NCI-H2107 treated with DMSO at 0.1 percent for 48 hours (cell line): Measurements from ENCODE around the gene GLT1D1.
A peak's percentile ranks its signal among the peaks of the same experiment; 100 is the strongest.
"Not testable (repeated sequence)": the region's sequence is repeated elsewhere in the genome, so short reads cannot be mapped to it uniquely, and the experiment has no call there.

Experiments used
- DNase-seq: peaks from one replicate; lab custom pipeline; 2025; ENCODE audit not compliant: unreplicated experiment; lab: John Stamatoyannopoulos, UW

The GLT1D1 gene

DNA sequence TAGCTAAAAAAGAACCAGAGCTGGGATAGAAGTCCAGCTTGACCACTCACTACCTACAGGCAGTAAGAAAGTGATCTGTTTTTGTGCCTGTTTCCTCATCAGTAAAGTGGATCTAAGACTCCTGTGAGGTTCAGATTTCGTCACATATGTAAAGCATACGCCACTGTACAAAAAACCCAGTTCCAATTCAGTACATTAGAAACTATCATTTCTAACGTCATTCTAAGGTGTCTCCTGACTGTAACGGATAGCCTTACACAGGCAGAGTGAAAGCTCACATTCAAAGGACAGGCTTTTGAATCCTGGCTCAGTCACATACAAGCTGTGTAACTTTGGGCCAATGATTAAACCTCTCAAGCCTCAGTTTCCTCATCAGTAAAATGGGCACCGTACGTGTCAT is 33.0 kb upstream of the GLT1D1 start:
- DNase-seq: no peak

DNA sequence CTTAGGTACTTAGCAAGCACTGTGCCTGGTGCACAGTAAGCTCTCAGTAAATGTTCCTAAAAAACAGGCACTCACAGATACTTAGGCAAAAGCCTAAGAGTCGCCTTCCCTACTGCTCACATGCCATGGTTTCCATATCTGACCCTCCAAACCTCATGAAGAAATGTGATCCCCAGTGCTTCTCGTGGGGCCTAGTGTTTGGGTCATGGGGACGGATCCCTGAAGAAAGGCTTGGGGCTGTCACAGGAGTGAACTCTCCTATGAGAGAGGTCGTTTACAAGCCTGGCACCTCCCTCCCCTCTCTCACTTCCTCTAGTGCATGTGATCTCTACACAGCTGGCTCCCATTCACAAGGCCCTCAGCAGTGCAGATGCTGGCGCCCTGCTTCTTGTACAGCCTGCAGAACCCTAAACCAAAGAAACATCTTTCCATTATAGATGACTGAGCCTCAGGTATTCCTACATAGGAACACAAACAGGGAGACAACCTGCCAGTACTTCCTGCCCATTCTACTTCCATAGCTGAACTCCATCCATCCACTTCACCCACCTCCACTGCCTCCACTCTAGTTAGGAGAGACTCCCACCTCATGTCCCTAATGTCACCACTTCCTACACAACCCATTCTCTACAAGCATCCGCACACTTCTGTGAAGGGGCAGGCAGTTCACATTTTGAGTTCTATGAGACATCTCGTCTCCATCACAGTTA is 32.4 kb upstream of the GLT1D1 start:
- DNase-seq: peak; percentile 75

DNA sequence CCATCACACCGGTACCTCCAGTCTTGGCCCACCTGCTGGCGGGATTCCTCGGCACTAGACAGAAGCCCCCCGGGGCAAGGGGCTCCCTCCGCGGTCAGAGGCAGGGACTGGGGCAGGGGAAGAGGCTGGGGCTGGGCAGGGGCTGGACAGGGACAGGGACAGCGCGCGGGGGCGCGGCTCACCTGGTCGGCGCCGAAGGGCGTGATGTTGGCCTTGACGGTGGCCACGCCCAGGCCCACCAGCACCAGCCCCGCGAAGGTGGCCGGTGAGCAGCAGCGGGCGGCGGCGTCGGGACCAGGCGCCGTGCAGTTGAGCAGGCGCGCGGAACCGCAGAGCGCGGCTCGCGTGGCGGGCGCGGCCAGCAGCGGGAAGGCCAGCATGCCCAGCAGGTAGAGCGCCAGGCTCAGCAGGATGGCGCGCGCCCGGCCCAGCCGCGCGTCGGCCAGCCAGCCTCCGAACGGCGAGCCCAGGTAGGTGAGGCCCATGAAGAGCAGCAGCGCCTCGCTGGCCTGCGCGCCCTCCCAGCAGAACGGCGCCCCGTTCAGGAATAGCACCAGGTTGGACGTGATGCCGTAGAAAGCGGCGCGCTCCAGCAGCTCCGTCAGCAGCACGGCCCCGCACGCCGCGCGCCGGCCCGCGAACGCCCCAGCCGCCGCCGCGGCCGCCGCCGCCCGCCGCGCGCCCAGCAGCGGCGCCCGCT is 29.9 kb upstream of the GLT1D1 start:
- no peak for DNase-seq

DNA sequence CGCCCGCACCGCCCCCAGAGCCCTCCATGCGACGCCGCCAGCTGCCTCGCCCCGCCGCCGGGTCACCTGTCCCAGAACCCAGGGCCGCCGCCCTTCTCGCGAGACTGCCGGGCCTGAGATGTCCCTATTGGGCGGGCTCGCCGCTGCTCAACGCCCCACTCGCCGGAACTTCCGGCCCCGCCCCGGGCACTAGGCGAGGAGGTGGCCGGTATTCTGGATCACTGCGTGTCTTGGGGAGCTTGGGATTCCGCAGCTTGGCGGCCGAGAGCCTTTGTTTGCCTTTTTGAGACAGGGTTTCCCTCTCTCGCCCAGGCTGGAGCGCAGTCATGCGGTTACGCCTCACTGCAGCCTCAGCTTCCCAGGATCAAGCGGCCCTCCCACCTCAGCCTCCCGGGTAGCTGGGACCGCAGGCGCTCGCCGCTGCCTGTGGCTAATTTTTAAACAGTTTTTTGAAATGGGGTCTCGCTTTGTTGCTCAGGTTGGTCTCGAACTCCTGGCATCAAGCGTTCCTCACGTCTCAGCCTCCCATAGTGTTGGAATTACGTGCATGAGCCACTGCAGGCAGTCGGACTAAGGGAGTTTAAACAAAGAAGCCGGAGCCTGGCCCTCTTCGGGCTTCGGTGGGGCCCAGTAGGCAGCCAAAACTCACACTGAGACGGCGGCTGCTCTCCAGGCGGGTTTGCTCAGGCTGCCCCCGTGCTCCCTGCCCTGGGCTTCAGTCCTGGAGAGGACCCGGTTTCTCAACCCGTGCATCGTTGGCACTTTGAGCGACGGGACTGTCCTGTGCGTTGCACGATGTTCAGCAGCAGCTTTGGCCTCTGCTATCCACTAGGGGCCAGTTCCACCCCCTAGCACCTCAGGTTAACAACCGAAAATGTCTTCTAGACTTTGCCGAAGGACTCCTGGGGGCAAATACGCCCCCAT is 29.1 kb upstream of the GLT1D1 start, which contains the start of gene SLC15A4:
Gene SLC15A4 (minus strand): TSS at position 43 of the 924 bp plus-strand sequence. CDS start 15 bp downstream, at position 28.
- DNase-seq: peak; percentile 85

DNA sequence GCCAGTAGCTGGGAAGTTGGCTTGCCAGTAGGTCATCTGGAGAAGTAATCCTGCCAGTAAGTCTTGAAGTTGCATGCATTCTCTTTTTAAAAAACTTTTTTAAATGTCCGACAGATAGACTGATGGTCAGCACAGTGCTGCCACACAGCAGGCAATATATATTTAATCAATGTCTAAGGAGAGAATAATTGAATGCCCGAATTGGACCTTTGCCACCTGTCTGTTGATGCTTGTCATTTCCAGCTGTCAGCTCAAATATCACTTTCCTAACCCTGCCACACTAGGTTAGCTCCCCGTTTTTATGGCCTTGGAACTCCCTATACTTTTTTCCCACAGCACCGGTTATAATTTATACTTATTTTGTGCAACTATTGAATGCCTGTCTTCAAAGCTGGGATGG is 27.4 kb upstream of the GLT1D1 start:
- DNase-seq: peak; percentile 70

DNA sequence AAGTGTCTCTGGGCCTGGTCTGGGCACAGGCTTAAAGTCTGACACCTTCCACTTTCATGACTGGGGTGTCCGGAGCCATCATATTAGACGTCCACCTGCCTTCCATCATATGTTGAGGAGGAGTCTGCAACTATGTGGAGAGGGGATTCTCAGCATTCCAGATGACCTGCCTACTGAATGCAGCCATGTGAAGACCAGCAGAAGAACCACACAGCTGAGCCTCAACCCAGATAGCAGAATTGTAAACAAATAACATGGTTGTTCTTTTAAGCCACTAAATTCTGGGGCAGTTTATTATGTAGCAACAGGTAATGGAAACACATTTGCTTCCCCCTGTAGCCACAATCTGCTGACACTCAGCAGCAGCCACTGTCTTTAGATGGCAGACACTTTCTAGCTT is 25.6 kb upstream of the GLT1D1 start:
- DNase-seq: no peak

DNA sequence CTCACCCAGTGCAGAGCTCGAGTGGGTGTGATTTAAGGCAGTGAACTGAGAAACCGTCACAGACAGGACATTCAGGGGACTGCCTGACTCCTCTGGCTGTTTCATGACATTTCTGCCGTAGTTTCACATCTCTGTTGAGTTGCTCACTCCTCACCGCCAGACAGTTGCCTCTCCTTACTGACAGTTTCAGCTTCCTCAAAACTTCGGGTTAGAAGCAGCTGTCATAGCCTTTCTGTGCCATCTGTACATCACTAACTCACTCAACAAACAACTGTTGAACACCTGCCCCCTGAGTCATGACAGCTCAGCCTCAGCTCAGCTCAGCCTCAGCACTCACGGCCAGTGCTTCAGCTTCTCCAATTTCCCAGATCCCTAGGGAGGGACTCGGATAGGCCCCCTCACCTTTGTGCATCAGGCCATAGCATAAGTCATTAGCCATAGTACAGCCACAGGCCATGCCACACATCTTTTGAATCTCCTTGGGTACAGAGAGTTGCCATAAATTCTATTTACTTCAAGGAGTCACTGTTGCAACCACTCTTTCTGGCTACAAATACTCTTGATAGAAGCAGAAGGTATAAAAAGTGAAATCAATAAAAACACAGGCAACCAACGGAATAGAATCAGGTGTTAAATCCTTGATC is 23.3 kb upstream of the GLT1D1 start:
- no peak for DNase-seq

DNA sequence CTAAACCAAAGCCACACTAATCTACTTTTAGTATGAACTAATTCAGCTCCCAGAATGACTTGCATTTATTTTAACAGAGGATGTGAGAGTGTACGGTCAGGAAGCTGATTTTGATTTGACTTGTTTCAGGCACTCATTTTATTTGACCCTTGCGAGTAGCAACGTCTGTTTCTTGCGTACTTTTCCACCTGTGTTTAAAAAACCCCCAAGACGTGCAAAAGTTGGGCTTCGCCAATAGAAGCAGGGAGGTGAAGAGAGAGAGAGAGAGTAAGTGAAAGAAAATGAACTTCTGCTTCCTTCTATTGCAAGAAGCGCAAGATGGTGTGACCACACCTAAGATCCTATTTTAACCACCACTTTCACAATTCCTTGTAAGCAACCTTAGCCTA is 22.8 kb upstream of the GLT1D1 start:
- no peak for DNase-seq

DNA sequence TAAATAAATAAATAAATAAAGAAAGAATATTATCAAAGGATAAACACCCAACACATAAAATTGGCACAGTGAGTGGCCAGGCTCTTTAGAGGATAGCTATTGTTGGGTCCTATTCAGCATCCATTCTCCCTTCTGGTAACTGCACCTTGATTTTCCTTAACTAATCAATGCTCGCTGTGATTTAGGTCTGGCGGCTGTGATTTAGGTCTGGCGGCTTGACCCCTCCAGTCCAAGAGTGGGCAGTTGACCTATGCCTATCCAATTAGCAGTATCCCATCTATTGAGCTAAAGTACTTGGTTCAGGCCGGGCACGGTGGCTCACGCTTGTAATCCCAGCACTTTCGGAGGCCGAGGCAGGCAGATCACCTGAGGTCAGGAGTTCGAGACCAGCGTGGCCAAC is 19.9 kb upstream of the GLT1D1 start:
- no peak for DNase-seq

DNA sequence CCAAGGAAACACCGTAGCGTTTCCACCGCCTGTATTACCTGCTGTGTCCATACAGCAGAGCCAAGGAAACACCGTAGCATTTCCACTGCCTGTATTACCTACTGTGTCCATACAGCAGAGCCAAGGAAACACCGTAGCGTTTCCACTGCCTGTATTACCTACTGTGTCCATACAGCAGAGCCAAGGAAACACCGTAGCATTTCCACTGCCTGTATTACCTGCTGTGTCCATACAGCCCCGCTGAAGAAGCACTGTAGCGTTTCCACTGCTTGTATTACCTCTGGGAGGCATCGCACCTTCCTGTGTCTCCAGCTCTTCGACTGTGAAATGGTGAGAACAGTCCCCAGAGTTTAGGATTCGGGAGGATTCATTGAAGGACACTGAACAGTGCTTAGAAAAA is 13.4 kb upstream of the GLT1D1 start:
- not testable (repeated sequence) for DNase-seq

DNA sequence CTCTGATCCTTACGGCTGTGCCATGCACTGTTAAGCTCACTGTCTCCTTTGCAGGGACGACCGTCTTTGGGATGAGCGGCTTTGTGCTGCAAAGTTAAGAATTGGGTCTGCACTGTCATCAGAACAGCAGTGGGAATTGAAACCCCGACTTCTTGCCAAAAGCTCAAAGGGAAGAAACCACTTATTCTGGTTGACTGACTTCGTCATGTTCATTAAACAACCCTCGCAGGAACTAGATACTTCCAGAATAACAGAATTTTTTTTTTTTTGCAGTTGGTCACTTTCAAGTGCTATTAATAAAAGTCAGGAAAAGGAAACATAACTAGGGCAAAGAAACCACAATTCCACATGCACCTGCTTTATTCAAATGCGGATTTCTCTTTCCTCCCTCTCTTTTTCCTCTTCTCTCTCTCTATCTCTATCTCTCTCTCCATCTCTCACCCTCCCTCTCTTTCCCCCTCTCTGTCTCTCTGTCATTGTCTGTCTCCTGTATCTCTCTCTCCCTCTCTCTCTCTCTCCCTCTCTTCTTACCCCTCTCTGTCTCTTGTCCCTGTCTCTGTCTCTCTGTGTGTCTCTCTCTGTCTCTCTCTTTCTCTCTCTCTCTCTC is 12.3 kb upstream of the GLT1D1 start:
- DNase-seq: peak; percentile 58

DNA sequence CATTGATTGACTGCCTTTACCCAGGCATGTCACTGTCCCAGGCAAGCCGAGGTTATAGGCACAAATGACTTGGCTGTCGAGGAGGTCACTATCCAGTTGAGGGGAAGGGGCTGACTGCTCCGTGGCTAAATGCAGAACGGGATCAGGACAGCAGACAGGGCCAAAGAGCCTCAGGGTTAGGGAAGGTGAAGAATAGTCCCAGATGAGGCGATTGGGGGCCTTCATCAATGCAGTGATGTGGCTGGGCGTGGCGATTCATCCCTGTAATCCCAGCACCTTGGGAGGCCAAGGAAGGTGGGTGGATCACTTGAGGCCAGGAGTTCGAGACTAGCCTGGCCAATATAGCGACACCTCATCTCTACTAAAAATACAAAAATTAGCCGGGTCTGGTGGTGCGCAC is 10.7 kb upstream of the GLT1D1 start:
- no peak for DNase-seq

DNA sequence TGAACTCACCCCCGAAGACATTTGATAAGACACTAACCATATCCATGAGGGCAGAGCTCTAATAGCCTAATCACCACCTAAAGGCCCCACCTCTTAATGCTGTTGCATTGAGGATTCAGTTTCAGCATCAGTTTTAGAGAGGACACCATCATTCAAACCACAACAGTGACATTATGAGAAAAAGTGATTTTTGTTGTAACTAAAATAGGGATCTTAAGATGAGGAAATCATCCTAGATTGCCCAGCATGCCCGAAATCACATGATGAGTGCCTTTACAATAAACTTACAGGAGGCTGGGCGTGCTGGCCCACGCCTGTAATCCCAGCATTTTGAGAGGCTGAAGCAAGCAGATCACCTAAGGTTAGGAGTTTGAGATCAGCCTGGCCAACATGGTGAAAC is 9.7 kb upstream of the GLT1D1 start:
- no peak for DNase-seq

DNA sequence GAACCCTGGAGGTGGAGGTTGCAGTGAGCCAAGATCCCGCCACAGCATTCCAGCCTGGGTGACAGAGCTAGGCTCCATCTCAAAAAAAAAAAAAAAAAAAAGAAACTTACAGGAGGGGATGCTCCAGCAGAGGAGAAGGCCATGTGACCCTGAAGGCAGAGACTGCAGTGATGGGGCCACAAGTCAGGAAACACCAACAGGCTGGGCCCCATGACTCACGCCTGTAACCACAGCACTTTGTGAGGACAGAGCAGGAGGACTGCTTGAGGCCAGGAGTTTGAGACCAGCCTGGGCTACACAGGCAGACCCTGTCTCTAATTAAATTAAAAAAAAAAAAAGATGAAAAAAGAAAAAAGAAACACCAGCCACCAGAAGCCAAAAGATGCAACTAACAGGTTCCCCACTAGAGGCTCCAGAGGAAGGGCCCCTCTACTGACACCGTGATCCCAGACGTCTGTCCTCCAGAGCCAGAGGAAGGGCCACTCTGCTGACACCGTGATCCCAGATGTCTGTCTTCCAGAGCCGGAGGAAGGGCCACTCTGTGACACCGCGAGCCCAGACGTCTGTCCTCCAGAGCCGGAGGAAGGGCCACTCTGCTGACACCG is 9.1 kb upstream of the GLT1D1 start:
- DNase-seq: no peak

DNA sequence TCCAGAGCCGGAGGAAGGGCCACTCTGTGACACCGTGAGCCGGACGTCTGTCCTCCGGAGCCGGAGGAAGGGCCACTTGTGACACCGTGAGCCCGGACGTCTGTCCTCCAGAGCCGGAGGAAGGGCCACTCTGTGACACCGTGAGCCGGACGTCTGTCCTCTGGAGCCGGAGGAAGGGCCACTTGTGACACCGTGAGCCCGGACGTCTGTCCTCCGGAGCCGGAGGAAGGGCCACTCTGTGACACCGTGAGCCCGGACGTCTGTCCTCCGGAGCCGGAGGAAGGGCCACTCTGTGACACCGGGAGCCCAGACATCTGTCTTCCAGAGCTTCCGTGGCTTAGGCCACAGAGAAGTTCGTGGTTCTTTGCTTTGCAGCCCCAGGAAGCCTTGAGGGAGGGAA is 6.6 kb upstream of the GLT1D1 start:
- DNase-seq: not testable (repeated sequence)

DNA sequence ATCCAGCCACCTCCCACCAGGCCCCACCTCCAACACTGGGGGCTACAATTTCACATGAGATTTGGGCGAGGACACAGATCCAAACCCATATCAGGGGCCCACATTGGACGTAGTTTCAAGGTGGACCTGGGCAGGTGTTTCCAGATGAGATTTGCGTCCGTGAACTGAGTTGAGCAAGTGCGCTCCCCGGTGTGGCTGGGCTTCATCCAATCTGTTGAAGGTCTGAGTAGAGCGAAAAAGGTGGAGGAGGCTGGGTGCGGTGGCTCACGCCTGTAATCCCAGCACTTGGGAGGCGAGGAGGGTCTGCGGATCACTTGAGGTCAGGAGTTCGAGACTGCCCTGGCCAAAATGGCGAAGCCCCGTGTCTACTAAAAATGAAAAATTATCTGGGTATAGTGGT is 4.9 kb upstream of the GLT1D1 start:
- no peak for DNase-seq

DNA sequence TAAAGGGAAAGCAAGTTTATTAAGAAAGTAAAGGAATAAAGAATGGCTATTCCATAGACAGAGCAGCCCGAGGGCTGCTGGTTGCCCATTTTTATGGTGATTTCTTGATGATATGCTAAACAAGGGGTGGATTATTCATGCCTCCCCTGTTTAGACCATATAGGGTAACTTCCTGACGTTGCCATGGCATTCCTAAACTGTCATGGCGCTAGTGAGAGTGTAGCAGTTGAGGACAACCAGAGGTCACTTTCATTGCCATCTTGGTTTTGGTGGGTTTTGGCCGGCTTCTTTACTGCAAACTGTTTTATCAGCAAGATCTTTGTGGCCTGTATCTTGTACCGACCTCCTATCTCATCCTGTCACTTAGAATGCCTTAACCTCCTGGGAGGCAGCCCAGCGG is 3.5 kb upstream of the GLT1D1 start:
- not testable (repeated sequence) for DNase-seq

DNA sequence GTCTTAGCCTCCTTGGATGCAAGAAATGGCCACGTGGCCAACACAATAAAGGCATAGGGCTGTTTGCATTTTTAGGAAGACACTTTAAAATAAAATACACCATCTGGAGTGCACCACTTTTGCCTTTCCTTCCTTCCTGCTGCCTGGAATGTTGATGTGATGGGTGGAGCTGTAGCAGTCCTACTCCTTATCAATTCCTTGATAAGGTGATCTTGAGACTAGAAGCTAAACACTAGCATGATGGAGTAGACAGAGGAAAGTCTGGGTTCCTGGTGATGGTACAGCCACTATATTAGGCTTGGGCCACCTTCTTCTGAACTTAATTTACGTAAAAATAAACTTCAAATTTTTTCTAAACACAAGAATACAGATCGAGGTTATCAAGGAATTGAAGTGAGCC is 2.9 kb upstream of the GLT1D1 start:
- no peak for DNase-seq

DNA sequence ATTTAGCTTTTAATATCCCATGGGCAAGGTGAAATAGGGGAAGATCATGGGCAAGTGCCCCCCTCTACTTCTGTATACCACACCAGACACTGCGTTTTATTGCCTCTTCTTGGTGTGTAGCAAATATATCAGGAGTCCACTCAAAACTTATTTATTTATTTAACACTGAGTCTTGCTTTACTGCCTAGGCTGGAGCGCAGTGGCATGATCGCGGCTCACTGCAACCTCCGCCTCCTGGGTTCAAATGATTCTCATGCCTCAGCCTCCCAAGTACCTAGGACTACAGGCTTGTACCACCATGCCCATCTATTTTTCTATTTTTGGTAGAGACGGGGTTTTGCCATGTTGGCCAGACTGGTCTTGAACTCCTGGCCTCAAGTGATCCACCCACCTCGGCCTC is 1.8 kb upstream of the GLT1D1 start:
- DNase-seq: not testable (repeated sequence)

DNA sequence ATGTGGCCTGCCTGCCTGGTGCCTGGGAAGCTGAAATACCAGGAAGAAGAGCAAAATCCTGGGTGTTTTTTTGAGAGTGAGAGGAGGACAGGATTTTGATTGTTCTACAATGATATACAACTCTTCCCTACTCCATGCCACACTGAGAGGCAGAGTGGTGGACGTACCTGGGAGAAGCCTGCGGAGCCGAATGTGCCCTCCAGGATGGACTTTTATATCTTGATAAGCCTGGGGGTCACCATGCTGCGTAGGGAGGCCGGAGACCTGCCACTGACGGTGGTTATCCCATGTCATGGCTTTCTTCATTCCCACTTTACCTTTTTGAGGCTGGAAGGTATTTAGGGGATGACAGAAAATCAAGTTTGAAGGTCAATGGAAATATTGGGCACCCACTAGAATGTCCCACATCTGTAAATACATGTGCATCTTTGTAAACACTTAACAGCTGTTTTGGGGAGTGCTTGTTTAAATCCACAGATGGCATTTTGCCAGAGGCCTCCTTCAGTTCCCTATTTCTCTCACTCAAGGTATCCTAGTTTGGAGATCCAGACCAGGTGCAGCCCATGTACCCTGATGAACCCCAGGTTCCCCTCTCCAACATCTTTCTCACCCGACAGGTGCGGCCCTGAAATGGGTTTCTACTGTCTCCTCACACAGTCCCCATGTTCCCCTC is 1.1 kb upstream of the GLT1D1 start:
- DNase-seq: no peak
